ENCODE results near the gene OR6C65. TPM values are rescaled to one million over a fixed set of nuclear protein-coding genes. Genes with fewer than 3 reads are reported as not detected.
"Not testable (repeated sequence)": the region's sequence is repeated elsewhere in the genome, so short reads cannot be mapped to it uniquely, and the experiment has no call there.

Gene OR6C65
- not detected for total RNA-seq
- long read RNA-seq: 0 reads

- intact Hi-C loops (cut with micrococcal nuclease): no loop called here
- H3K4me1 ChIP-seq: no peaks in the 10 kb centered on the region
- no peaks in the 10 kb centered on the region for H3K36me3 ChIP-seq
- no peak for TF ChIP-seq CTCF (IDR thresholded peaks at IDR 0.05; ENCODE audit: borderline replicate concordance)
- no peaks in the 10 kb centered on the region for H3K27me3 ChIP-seq (ENCODE audit: low read depth)
- H3K27ac ChIP-seq (replicated peaks): no peak within 1 kb of the TSS
- H3K4me3 ChIP-seq: no peak within 1 kb of the TSS
- no peak for DNase-seq
- H3K9me3 ChIP-seq (replicated peaks): peaks cover 6% of the 10 kb centered on the region
Measured at GRCh38 chr12:55400229-55400628, at the start of gene OR6C65. TSS of gene OR6C65 (plus strand) at chr12:55400529. CDS start at chr12:55400529, 0 bp downstream.

- H3K27ac ChIP-seq (replicated peaks); DNase-seq; H3K36me3 ChIP-seq; intact Hi-C loops (cut with micrococcal nuclease); H3K27me3 ChIP-seq (ENCODE audit: low read depth); H3K4me3 ChIP-seq; H3K4me1 ChIP-seq: not testable (repeated sequence)
- H3K9me3 ChIP-seq (replicated peaks): peaks cover 10% of the 10 kb centered on the region
Measured at GRCh38 chr12:55355338-55355737, 45.0 kb upstream of the OR6C65 start.

GRCh38 chr12:55362675-55363074 lies 37.7 kb upstream of the OR6C65 start, which contains the start of gene OR6C75:
TSS of gene OR6C75 (plus strand) at chr12:55362975. CDS start at chr12:55365111, 2,136 bp downstream.
- no peaks in the 10 kb centered on the region for H3K36me3 ChIP-seq
- no peaks in the 10 kb centered on the region for H3K27me3 ChIP-seq (ENCODE audit: low read depth)
- no peaks in the 10 kb centered on the region for H3K4me1 ChIP-seq
- intact Hi-C loops (cut with micrococcal nuclease): no loop called here
- peaks cover 10% of the 10 kb centered on the region for H3K9me3 ChIP-seq (replicated peaks)
- H3K27ac ChIP-seq (replicated peaks): no peak within 1 kb of the TSS
- TF ChIP-seq CTCF (IDR thresholded peaks at IDR 0.05; ENCODE audit: borderline replicate concordance): no peak
- no peak for DNase-seq
- no peak within 1 kb of the TSS for H3K4me3 ChIP-seq

- no peaks in the 10 kb centered on the region for H3K27me3 ChIP-seq (ENCODE audit: low read depth)
- H3K4me3 ChIP-seq: no peak overlapping the region
- intact Hi-C loops (cut with micrococcal nuclease): no loop called here
- TF ChIP-seq CTCF (IDR thresholded peaks at IDR 0.05; ENCODE audit: borderline replicate concordance): no peak
- H3K9me3 ChIP-seq (replicated peaks): peaks cover 4% of the 10 kb centered on the region
- no peaks in the 10 kb centered on the region for H3K36me3 ChIP-seq
- no peak overlapping the region for H3K27ac ChIP-seq (replicated peaks)
- no peaks in the 10 kb centered on the region for H3K4me1 ChIP-seq
- no peak for DNase-seq
Measured at GRCh38 chr12:55365086-55365485, 35.2 kb upstream of the OR6C65 start.

- Histone ChIP-seq H3K4me3 (no peak overlapping the region), H3K27me3 (ENCODE audit: low read depth) (no peaks in the 10 kb centered on the region), H3K36me3 (no peaks in the 10 kb centered on the region), H3K9me3 (replicated peaks) (no peaks in the 10 kb centered on the region), H3K27ac (replicated peaks) (no peak overlapping the region), H3K4me1 (no peaks in the 10 kb centered on the region)
- no peak for TF ChIP-seq CTCF (IDR thresholded peaks at IDR 0.05; ENCODE audit: borderline replicate concordance)
- intact Hi-C loops (cut with micrococcal nuclease): no loop called here
- DNase-seq: no peak
Measured at GRCh38 chr12:55372521-55372920, 27.8 kb upstream of the OR6C65 start.

- Histone ChIP-seq H3K9me3 (replicated peaks) (no peaks in the 10 kb centered on the region), H3K27ac (replicated peaks) (no peak overlapping the region), H3K36me3 (no peaks in the 10 kb centered on the region), H3K4me3 (no peak overlapping the region), H3K4me1 (no peaks in the 10 kb centered on the region), H3K27me3 (ENCODE audit: low read depth) (no peaks in the 10 kb centered on the region)
- TF ChIP-seq CTCF (IDR thresholded peaks at IDR 0.05; ENCODE audit: borderline replicate concordance): no peak
- intact Hi-C loops (cut with micrococcal nuclease): no loop called here
- no peak for DNase-seq
Measured at GRCh38 chr12:55385891-55386290, 14.4 kb upstream of the OR6C65 start.
